ENCODE data around the gene FBN1.
A peak's percentile ranks its signal among the peaks of the same experiment; 100 is the strongest.

FBN1 gene

GRCh38 chr15:48419896-48420295, 225.6 kb downstream of the FBN1 start:
- DNase-seq = no peak

- no peak for DNase-seq
These were observed 227.2 kb downstream of the FBN1 start for GRCh38 chr15:48418343-48418742.

GRCh38 chr15:48416301-48416700, 229.2 kb downstream of the FBN1 start:
- DNase-seq = no peak

- DNase-seq = no peak
These were observed 230.2 kb downstream of the FBN1 start for GRCh38 chr15:48415036-48415886.

GRCh38 chr15:48414015-48414414, 231.5 kb downstream of the FBN1 start:
- no peak for DNase-seq

GRCh38 chr15:48413304-48413703, 232.2 kb downstream of the FBN1 start:
- DNase-seq = no peak

- no peak for DNase-seq
These were observed 233.4 kb downstream of the FBN1 start for GRCh38 chr15:48411971-48412591.

- no peak for DNase-seq
These were observed 235.9 kb downstream of the FBN1 start for GRCh38 chr15:48409623-48410022.

GRCh38 chr15:48408327-48408726, 237.2 kb downstream of the FBN1 start:
- DNase-seq = no peak

GRCh38 chr15:48407646-48408045, 237.9 kb downstream of the FBN1 start:
- DNase-seq = no peak

GRCh38 chr15:48406911-48407310, 238.6 kb downstream of the FBN1 start:
- no peak for DNase-seq

GRCh38 chr15:48406266-48406891, 239.1 kb downstream of the FBN1 start:
- no peak for DNase-seq

- no peak for DNase-seq
These were observed 242.9 kb downstream of the FBN1 start for GRCh38 chr15:48402427-48403177.

- no peak for DNase-seq
These were observed 245.4 kb downstream of the FBN1 start for GRCh38 chr15:48400086-48400485.

- no peak for DNase-seq
These were observed 247.7 kb downstream of the FBN1 start for GRCh38 chr15:48397841-48398240.

- no peak for DNase-seq
These were observed 249.5 kb downstream of the FBN1 start for GRCh38 chr15:48396020-48396419.

- no peak for DNase-seq
These were observed 249.9 kb downstream of the FBN1 start for GRCh38 chr15:48395521-48396011.

GRCh38 chr15:48394970-48395369, 250.5 kb downstream of the FBN1 start:
- no peak for DNase-seq

- peak; percentile 38 for DNase-seq
These were observed 251.6 kb downstream of the FBN1 start for GRCh38 chr15:48393645-48394506.

- DNase-seq = no peak
These were observed 253.2 kb downstream of the FBN1 start for GRCh38 chr15:48392356-48392755.

GRCh38 chr15:48391950-48392349, 253.6 kb downstream of the FBN1 start:
- no peak for DNase-seq

- no peak for DNase-seq
These were observed 255.8 kb downstream of the FBN1 start for GRCh38 chr15:48389691-48390143.

Measured in NCI-H1092 (cell line).